ENCODE results near the gene OAF. TPM values are rescaled to one million over a fixed set of nuclear protein-coding genes. Genes with fewer than 3 reads are reported as not detected.

Gene OAF
- total RNA-seq, 1 experiment from 2014 or later = 32.3 TPM

DNA sequence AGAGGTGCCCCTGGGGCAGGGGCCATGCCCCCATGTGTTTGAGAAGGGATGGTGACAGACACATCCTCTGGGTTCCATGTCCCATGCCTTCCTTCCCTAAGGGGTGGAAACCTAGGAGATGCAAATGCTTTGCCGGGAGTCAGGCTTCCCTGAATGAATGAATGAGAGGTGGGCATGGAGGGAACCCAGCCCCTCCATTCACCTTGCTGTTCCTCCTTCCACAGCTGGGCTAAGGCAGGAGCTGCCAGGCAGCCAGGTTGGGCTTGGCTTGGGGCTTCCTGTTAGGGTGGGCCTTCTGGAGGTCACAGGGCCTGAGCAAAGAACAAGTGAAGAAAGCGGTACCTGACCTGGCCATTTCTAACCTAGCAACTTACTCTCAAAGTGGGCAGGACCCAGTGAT is 30.0 kb downstream of the OAF start:
- no peaks in the 10 kb centered on the region for H4K20me1 ChIP-seq (ENCODE audit: insufficient read depth)
- BruUV-seq (replicated peaks) = no TSS peak
- DNase-seq (ENCODE audit: low read depth, low spot score) = no peak
- peaks cover 5% of the 10 kb centered on the region; the same call in 1 of the 2 replicates for H3K27me3 ChIP-seq (ENCODE audit: insufficient read depth, low read length)
- intact Hi-C loops (cut with micrococcal nuclease) = no loop called here
- no peak for ATAC-seq
- H3K9me2 ChIP-seq (ENCODE audit: insufficient read depth) = no peaks in the 10 kb centered on the region
- no peak overlapping the region for H3K4me2 ChIP-seq (ENCODE audit: low read length)
- no peaks in the 10 kb centered on the region for H3K9me3 ChIP-seq (ENCODE audit: control insufficient read depth in 1 of 2, insufficient read depth in 1 of 2, low read depth in 1 of 2, low read length in 2 of 2)
- no peak for TF ChIP-seq CBX3 (IDR thresholded peaks at IDR 0.05; ENCODE audit: low read depth)
- TF ChIP-seq POLR2A (IDR thresholded peaks at IDR 0.05; ENCODE audit: borderline replicate concordance, extremely low read depth, insufficient read depth, insufficient read length) = no peak
- no peak for TF ChIP-seq CEBPB (IDR thresholded peaks at IDR 0.05; ENCODE audit: low read depth)
- no peak for TF ChIP-seq EZH2 (IDR thresholded peaks at IDR 0.05)
- no peak for TF ChIP-seq RAD21 (IDR thresholded peaks at IDR 0.05; ENCODE audit: low read depth)
- TF ChIP-seq, protein P1, sequence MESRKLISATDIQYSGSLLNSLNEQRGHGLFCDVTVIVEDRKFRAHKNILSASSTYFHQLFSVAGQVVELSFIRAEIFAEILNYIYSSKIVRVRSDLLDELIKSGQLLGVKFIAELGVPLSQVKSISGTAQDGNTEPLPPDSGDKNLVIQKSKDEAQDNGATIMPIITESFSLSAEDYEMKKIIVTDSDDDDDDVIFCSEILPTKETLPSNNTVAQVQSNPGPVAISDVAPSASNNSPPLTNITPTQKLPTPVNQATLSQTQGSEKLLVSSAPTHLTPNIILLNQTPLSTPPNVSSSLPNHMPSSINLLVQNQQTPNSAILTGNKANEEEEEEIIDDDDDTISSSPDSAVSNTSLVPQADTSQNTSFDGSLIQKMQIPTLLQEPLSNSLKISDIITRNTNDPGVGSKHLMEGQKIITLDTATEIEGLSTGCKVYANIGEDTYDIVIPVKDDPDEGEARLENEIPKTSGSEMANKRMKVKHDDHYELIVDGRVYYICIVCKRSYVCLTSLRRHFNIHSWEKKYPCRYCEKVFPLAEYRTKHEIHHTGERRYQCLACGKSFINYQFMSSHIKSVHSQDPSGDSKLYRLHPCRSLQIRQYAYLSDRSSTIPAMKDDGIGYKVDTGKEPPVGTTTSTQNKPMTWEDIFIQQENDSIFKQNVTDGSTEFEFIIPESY (IDR thresholded peaks at IDR 0.05; ENCODE audit: extremely low read depth, insufficient replicate concordance, low read length) = no peak
- TF ChIP-seq YY1 (IDR thresholded peaks at IDR 0.05; ENCODE audit: extremely low read depth, insufficient replicate concordance, low read depth, low read length) = no peak
- TF ChIP-seq ATF3 (IDR thresholded peaks at IDR 0.05) = no peak
- no peak for TF ChIP-seq SP1 (IDR thresholded peaks at IDR 0.05; ENCODE audit: low read depth)
- ChIA-PET CTCF (interaction anchor here (11.9 kb wide), 1 partner anchor 61 kb away, joined by 240 read pairs; no protein-coding TSS in a partner anchor), POLR2A (no interaction called here), RAD21 (ENCODE audit: low non-redundant PET in 1 of 2, low total read pairs in 2 of 2, uncharacterized antibody in 2 of 2, unreplicated experiment in 2 of 2) (no interaction called here)
- no peak overlapping the region for H3K27ac ChIP-seq (ENCODE audit: low read depth, low read length)
- H3K36me3 ChIP-seq (ENCODE audit: control insufficient read depth in 1 of 2, insufficient read depth in 2 of 2, low read length in 2 of 2) = no peaks in the 10 kb centered on the region
- H3K79me2 ChIP-seq (ENCODE audit: insufficient read depth, low read length) = no peaks in the 10 kb centered on the region
- H2AFZ ChIP-seq (ENCODE audit: low read depth, low read length, poor library complexity, severe bottlenecking) = no peak overlapping the region
- H3K9ac ChIP-seq (ENCODE audit: low read length) = no peak overlapping the region
- H3K4me3 ChIP-seq (replicated peaks in 1 of 2; ENCODE audit: low read depth in 1 of 2, low read length in 2 of 2) = no peak overlapping the region
- no peaks in the 10 kb centered on the region for H3K4me1 ChIP-seq (ENCODE audit: control insufficient read depth in 1 of 2, insufficient read depth in 2 of 2, low read length in 2 of 2)

Measured in HCT116 (cell line).